ENCODE data around the gene CDC42BPB. TPM values are rescaled to one million over a fixed set of nuclear protein-coding genes. Genes with fewer than 3 reads are reported as not detected.

CDC42BPB gene
- total RNA-seq, 1 donor from 2014 or later, result 147 TPM

- H3K4me3 ChIP-seq (ENCODE audit: low read depth, low read length), result no peak overlapping the region
- H3K27me3 ChIP-seq (ENCODE audit: control insufficient read depth, insufficient read depth, low read length), result no peaks in the 10 kb centered on the region
- no peaks in the 10 kb centered on the region for H3K36me3 ChIP-seq (ENCODE audit: control insufficient read depth, insufficient read depth, low read length)
- TF ChIP-seq CTCF (IDR thresholded peaks at IDR 0.05; ENCODE audit: insufficient read depth, low read length, poor library complexity, severe bottlenecking), result no peak
- no peak for DNase-seq (ENCODE audit: low read depth)
Observed at GRCh38 chr14:102908766-102909455, 148.4 kb downstream of the CDC42BPB start.

GRCh38 chr14:102907980-102908730 is 149.2 kb downstream of the CDC42BPB start:
- Histone ChIP-seq H3K36me3 (ENCODE audit: control insufficient read depth, insufficient read depth, low read length) (no peaks in the 10 kb centered on the region), H3K4me3 (ENCODE audit: low read depth, low read length) (no peak overlapping the region), H3K27me3 (ENCODE audit: control insufficient read depth, insufficient read depth, low read length) (no peaks in the 10 kb centered on the region)
- no peak for TF ChIP-seq CTCF (IDR thresholded peaks at IDR 0.05; ENCODE audit: insufficient read depth, low read length, poor library complexity, severe bottlenecking)
- no peak for DNase-seq (ENCODE audit: low read depth)

GRCh38 chr14:102907303-102907844 is 150.0 kb downstream of the CDC42BPB start:
- DNase-seq (ENCODE audit: low read depth), result no peak
- H3K27me3 ChIP-seq (ENCODE audit: control insufficient read depth, insufficient read depth, low read length), result no peaks in the 10 kb centered on the region
- no peak overlapping the region for H3K4me3 ChIP-seq (ENCODE audit: low read depth, low read length)
- H3K36me3 ChIP-seq (ENCODE audit: control insufficient read depth, insufficient read depth, low read length), result no peaks in the 10 kb centered on the region
- TF ChIP-seq CTCF (IDR thresholded peaks at IDR 0.05; ENCODE audit: insufficient read depth, low read length, poor library complexity, severe bottlenecking), result no peak

- no peaks in the 10 kb centered on the region for H3K27me3 ChIP-seq (ENCODE audit: control insufficient read depth, insufficient read depth, low read length)
- no peak for TF ChIP-seq CTCF (IDR thresholded peaks at IDR 0.05; ENCODE audit: insufficient read depth, low read length, poor library complexity, severe bottlenecking)
Observed at GRCh38 chr14:102906616-102907302, 150.6 kb downstream of the CDC42BPB start.

GRCh38 chr14:102905116-102906108 is 151.9 kb downstream of the CDC42BPB start:
- no peak overlapping the region for H3K4me3 ChIP-seq (ENCODE audit: low read depth, low read length)
- H3K36me3 ChIP-seq (ENCODE audit: control insufficient read depth, insufficient read depth, low read length), result no peaks in the 10 kb centered on the region
- no peak for DNase-seq (ENCODE audit: low read depth)
- TF ChIP-seq CTCF (IDR thresholded peaks at IDR 0.05; ENCODE audit: insufficient read depth, low read length, poor library complexity, severe bottlenecking), result no peak
- H3K27me3 ChIP-seq (ENCODE audit: control insufficient read depth, insufficient read depth, low read length), result no peaks in the 10 kb centered on the region

More at GRCh38 chr14:102906616-102907302, 150.6 kb downstream of the CDC42BPB start:
- Histone ChIP-seq H3K4me3 (ENCODE audit: low read depth, low read length) (no peak overlapping the region), H3K36me3 (ENCODE audit: control insufficient read depth, insufficient read depth, low read length) (no peaks in the 10 kb centered on the region)
- DNase-seq (ENCODE audit: low read depth), result no peak
